Measurements from ENCODE around the gene UGT8. TPM values are rescaled to one million over a fixed set of nuclear protein-coding genes. Genes with fewer than 3 reads are reported as not detected.

UGT8 gene
- total RNA-seq, 1 experiment from 2014 or later: 3.4 TPM

DNA sequence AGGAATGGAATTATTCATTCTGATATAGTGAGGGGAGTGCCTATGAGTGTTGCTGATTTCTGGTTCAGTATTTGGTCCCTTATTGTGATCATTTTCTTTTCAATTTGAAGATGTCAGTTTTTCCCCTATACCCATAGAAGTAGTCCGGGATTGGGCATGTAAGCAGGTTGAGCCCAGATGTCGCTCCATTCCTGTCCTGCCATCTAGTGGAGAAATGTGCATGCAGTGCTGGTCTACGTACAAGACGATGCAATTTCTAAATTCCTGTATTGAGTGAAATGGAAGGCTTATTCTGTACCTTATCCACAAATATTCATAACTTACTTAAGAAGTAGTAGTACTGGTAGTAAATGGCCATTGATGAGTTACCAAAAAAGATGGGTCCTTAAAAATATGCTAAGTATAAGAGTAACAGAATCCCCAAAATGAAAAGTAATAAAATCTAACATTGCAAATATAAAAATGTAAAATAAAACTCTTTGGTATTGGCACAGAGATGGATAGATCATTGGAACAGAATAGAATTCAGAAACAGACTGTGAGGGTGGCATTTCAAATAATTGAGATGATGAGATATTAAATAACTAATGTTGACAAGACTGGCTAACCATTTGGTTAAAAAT, 60.9 kb downstream of the UGT8 start:
- no peak overlapping the region for H3K27ac ChIP-seq (ENCODE audit: low read length)
- H2AFZ ChIP-seq (ENCODE audit: low read length): no peak overlapping the region
- no peaks in the 10 kb centered on the region for H3K9me3 ChIP-seq (ENCODE audit: low read length)
- no peaks in the 10 kb centered on the region for H3F3A ChIP-seq (ENCODE audit: low read length, unreplicated experiment)
- H3K4me3 ChIP-seq (ENCODE audit: low read length): no peak overlapping the region
- peak; percentile 97 for ATAC-seq
- no peaks in the 10 kb centered on the region for H4K20me1 ChIP-seq (ENCODE audit: low read length)
- H3K27me3 ChIP-seq (ENCODE audit: low read length): no peaks in the 10 kb centered on the region
- H3K36me3 ChIP-seq (ENCODE audit: low read depth, low read length): no peaks in the 10 kb centered on the region; the same call in 1 of the 2 replicates
- H3K4me2 ChIP-seq (ENCODE audit: low read length): no peak overlapping the region
- DNase-seq: peak; percentile 68
- TF ChIP-seq EZH2 (IDR thresholded peaks at IDR 0.05; ENCODE audit: low read length, unreplicated experiment): no peak
- peak; percentile 84 for TF ChIP-seq CTCF (conservative IDR thresholded peaks at IDR 0.05; ENCODE audit: low read depth, low read length)
- H3K79me2 ChIP-seq (ENCODE audit: low read length): no peaks in the 10 kb centered on the region
- H3K9me2 ChIP-seq (replicated peaks; ENCODE audit: low read length): no peaks in the 10 kb centered on the region
- intact Hi-C loops (cut with micrococcal nuclease): loop anchor here (1.0 to 5.0 kb wide), 6 partner anchors 35 to 273 kb away; no protein-coding TSS in a partner anchor
- H3K4me1 ChIP-seq (ENCODE audit: insufficient read depth, low read length): no peaks in the 10 kb centered on the region
- ChIA-PET CTCF (interaction anchor here (0.6 to 1.0 kb wide), 3 partner anchors 35 to 271 kb away, joined by 3 to 4 read pairs (median 3); no protein-coding TSS in a partner anchor), POLR2A (ENCODE audit: unreplicated experiment) (no interaction called here)
- no peak overlapping the region for H3K9ac ChIP-seq (ENCODE audit: low read length)
- BruUV-seq (replicated peaks): no TSS peak

GRCh38 chr4:114663083-114663482, 64.5 kb downstream of the UGT8 start:
- DNase-seq: no peak
- H3F3A ChIP-seq (ENCODE audit: low read length, unreplicated experiment): no peaks in the 10 kb centered on the region
- BruUV-seq (replicated peaks): no TSS peak

More at GRCh38 chr4:114663083-114663482, 64.5 kb downstream of the UGT8 start:
- Histone ChIP-seq H3K9me2 (replicated peaks; ENCODE audit: low read length) (no peaks in the 10 kb centered on the region), H3K4me3 (ENCODE audit: low read length) (no peak overlapping the region), H3K4me1 (ENCODE audit: insufficient read depth, low read length) (no peaks in the 10 kb centered on the region), H3K27me3 (ENCODE audit: low read length) (no peaks in the 10 kb centered on the region), H3K36me3 (ENCODE audit: low read depth, low read length) (no peaks in the 10 kb centered on the region; the same call in 1 of the 2 replicates), H3K4me2 (ENCODE audit: low read length) (no peak overlapping the region), H2AFZ (ENCODE audit: low read length) (no peak overlapping the region), H3K9ac (ENCODE audit: low read length) (no peak overlapping the region), H4K20me1 (ENCODE audit: low read length) (no peaks in the 10 kb centered on the region), H3K9me3 (ENCODE audit: low read length) (no peaks in the 10 kb centered on the region), H3K79me2 (ENCODE audit: low read length) (no peaks in the 10 kb centered on the region), H3K27ac (ENCODE audit: low read length) (no peak overlapping the region)
- intact Hi-C loops (cut with micrococcal nuclease): no loop called here
- ChIA-PET POLR2A (ENCODE audit: unreplicated experiment) (no interaction called here), CTCF (no interaction called here)
- TF ChIP-seq EZH2 (IDR thresholded peaks at IDR 0.05; ENCODE audit: low read length, unreplicated experiment) (no peak), CTCF (conservative IDR thresholded peaks at IDR 0.05; ENCODE audit: low read depth, low read length) (no peak), EZH2phosphoT487 (IDR thresholded peaks at IDR 0.05; ENCODE audit: borderline replicate concordance, low read length) (no peak)
- no peak for ATAC-seq
